Nephron progenitor cell (in vitro differentiated cells): ENCODE results near the gene MEGF9.
A peak's percentile ranks its signal among the peaks of the same experiment; 100 is the strongest.

Experiments used
- DNase-seq: peaks from one replicate; pipeline ENCODE4 v3.0.0; 2021
- H3K27ac Mint-ChIP-seq: 2 replicates; pipeline ENCODE4 v1.8.0; 2021; ENCODE audit warnings: mild to moderate bottlenecking, moderate library complexity, mixed read lengths
- H3K27me3 Mint-ChIP-seq: 2 replicates; pipeline ENCODE4 v1.8.0; 2021; ENCODE audit warnings: mild to moderate bottlenecking, low read depth, mixed read lengths; ENCODE audit not compliant: poor library complexity
- H3K36me3 Mint-ChIP-seq: 2 replicates; pipeline ENCODE4 v1.8.0; 2021; ENCODE audit warnings: low read depth, mixed read lengths
- H3K4me1 Mint-ChIP-seq: 2 replicates; pipeline ENCODE4 v1.8.0; 2021; ENCODE audit warnings: mixed read lengths
- H3K4me3 Mint-ChIP-seq: 2 replicates; pipeline ENCODE4 v1.8.0; 2021; ENCODE audit warnings: mild to moderate bottlenecking, moderate library complexity, mixed read lengths
- H3K9me3 Mint-ChIP-seq: 2 replicates; pipeline ENCODE4 v1.8.0; 2021; ENCODE audit warnings: mild to moderate bottlenecking, moderate library complexity, mixed read lengths
- CTCF ChIP-seq: fragments of 200-600 bp; sonication (generic); IDR thresholded peaks from 2 replicates; pipeline ENCODE4 v1.5.0; 2021; ENCODE audit warnings: antibody characterized with exemption

Gene MEGF9

GRCh38 chr9:120742951-120743416 is 28.7 kb upstream of the MEGF9 start:
- Mint-ChIP-seq H3K27me3 (peaks cover 8% of the 10 kb centered on the region), H3K4me1 (no peaks in the 10 kb centered on the region)

GRCh38 chr9:120741701-120742100 is 27.4 kb upstream of the MEGF9 start:
- Mint-ChIP-seq H3K9me3 (peaks cover 9% of the 10 kb centered on the region), H3K4me3 (no peak overlapping the region), H3K27me3 (peaks cover 5% of the 10 kb centered on the region), H3K4me1 (no peaks in the 10 kb centered on the region), H3K27ac (no peak overlapping the region), H3K36me3 (no peaks in the 10 kb centered on the region)
- no peak for TF ChIP-seq CTCF
- DNase-seq = no peak

More at GRCh38 chr9:120742951-120743416, 28.7 kb upstream of the MEGF9 start:
- Mint-ChIP-seq H3K27ac (no peak overlapping the region), H3K9me3 (peaks cover 16% of the 10 kb centered on the region), H3K36me3 (no peaks in the 10 kb centered on the region), H3K4me3 (no peak overlapping the region)
- DNase-seq = peak; percentile 7
- peak; percentile 73 for TF ChIP-seq CTCF

DNA sequence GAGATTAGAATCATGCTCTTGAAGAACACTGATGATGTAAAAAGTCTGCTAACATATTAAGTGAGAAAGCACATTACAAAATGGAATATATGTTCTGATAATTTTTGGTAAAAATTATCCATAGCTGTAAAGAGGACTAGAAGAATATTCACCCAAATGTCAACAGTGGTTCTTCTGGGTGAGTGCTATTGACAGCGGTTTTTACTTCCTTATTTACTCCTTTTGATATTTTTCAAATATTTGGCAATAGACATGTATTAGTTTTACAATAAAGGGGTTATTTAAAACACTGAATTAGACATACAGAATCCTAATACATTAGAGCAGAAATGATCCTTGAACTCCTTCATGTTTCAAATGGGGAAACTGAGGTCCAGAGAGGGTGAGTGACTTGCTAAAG is 26.9 kb upstream of the MEGF9 start:
- H3K9me3 Mint-ChIP-seq = peaks cover 9% of the 10 kb centered on the region
- H3K4me3 Mint-ChIP-seq = no peak overlapping the region
- no peaks in the 10 kb centered on the region for H3K36me3 Mint-ChIP-seq
- no peak overlapping the region for H3K27ac Mint-ChIP-seq
- H3K27me3 Mint-ChIP-seq = peaks cover 5% of the 10 kb centered on the region
- H3K4me1 Mint-ChIP-seq = no peaks in the 10 kb centered on the region
- DNase-seq = no peak
- TF ChIP-seq CTCF = no peak

DNA sequence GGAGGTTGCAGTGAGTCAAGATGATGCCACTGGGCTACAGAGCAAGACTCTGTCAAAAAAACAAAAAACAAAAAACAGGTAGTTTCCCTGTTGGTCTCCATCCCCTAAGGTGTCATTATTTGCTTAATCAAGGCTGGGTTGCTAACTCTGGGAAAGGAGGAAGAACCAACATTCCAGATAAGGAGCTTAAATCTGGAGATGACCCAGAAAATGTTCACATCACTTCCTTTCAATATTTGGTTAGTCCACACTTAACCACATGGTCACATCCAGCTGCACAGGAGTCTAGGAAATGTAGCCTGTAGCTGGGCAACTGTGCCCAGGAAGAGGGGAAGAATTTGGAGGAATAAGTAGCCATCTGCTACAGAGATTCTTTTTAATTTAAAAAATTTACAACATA is 25.9 kb upstream of the MEGF9 start:
- H3K4me3 Mint-ChIP-seq = no peak overlapping the region
- H3K4me1 Mint-ChIP-seq = no peaks in the 10 kb centered on the region
- no peak overlapping the region for H3K27ac Mint-ChIP-seq

DNA sequence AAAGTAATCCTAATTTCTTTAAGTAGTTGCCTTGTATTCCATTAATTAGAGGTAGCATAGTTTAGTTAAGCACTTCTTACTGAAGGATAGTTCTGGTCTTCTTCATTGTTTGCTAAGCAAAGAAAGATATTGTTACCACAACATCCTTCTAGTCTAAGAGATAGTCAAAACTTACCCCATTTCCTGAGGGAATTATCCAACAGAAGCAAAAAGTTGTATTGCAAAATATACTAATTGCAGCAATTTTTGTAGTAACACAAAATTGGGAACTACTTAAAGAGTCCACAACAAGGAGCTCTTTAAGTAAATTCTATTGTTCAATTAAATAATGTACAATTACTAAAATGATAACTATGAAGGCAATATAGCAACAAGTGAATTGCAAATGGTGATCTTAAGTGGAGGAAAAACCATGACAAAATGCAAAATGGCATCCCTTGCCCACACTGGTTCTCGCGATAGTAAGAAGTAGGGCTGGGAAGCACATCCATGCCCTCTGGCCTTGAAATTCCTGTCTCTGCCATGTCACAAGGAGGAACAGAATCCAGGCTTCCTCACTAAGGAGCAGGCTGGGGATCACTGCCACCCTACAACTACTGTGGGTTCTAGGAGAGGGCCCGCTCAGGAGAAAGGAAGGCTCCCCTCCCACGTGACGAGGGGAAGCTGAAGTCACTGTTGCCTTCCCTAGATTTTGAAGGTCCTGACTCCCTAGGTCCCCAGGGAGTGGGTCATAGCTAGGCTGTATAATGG is 23.3 kb upstream of the MEGF9 start:
- Mint-ChIP-seq H3K27ac (no peak overlapping the region), H3K4me3 (no peak overlapping the region), H3K27me3 (peaks cover 21% of the 10 kb centered on the region), H3K4me1 (peaks cover 4% of the 10 kb centered on the region), H3K9me3 (no peaks in the 10 kb centered on the region), H3K36me3 (no peaks in the 10 kb centered on the region)
- no peak for TF ChIP-seq CTCF
- no peak for DNase-seq

More for the DNA sequence above, 25.9 kb upstream of the MEGF9 start:
- no peak for TF ChIP-seq CTCF
- DNase-seq = no peak
- Mint-ChIP-seq H3K9me3 (peaks cover under 1% of the 10 kb centered on the region), H3K36me3 (no peaks in the 10 kb centered on the region), H3K27me3 (peaks cover 9% of the 10 kb centered on the region)

DNA sequence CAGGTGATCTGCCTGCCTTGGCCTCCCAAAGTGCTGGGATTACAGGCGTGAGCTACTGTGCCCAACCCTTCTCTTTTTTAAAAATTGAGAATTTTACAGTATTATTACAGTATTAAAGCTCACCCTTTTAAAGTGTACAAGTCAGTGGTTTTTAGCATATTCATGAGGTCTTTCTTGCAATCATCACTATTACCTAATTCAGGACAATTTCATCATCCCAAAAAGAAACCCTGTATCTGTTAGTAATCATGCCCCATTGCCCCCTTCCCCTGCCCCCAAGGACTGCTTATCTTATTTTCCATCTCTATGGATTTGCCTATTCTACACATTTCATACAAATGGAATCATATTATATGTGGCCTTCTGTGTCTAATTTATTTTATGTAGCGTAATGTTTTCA is 22.6 kb upstream of the MEGF9 start:
- no peak for DNase-seq
- H3K36me3 Mint-ChIP-seq = no peaks in the 10 kb centered on the region
- H3K27me3 Mint-ChIP-seq = peaks cover 24% of the 10 kb centered on the region
- H3K27ac Mint-ChIP-seq = no peak overlapping the region
- H3K9me3 Mint-ChIP-seq = no peaks in the 10 kb centered on the region
- no peak for TF ChIP-seq CTCF
- H3K4me1 Mint-ChIP-seq = peaks cover 10% of the 10 kb centered on the region
- H3K4me3 Mint-ChIP-seq = no peak overlapping the region
